H1 (cell line): ENCODE results near the gene CMSS1. TPM values are rescaled to one million over a fixed set of nuclear protein-coding genes. Genes with fewer than 3 reads are reported as not detected.

ENCODE experiments used
- CTCF ChIA-PET: fragments of 300-600 bp; sonication (Branson Sonifier 250); formaldehyde crosslinking; loops from one replicate; lab custom pipeline; 2021; ENCODE audit not compliant: partially characterized antibody; lab: Charles Lee
- POLR2A ChIA-PET: fragments of 300-600 bp; sonication (Branson Sonifier 250); formaldehyde crosslinking; loops from one replicate; lab custom pipeline; 2021; ENCODE audit warnings: inconsistent platforms; ENCODE audit not compliant: partially characterized antibody; lab: Charles Lee
- DNase-seq, 2 experiments: peaks; one replicate each; pipeline versions ENCODE4 v3.0.0 to v3.0.0-alpha.2; 2010 to 2022; ENCODE audit warnings: low spot score in 2 of 2, low read depth in 1 of 2, mixed read lengths in 1 of 2
- FAIRE-seq: peaks from 2 replicates; lab custom pipeline; 2011; peaks lifted over from hg19 to GRCh38; lab: Jason Lieb, UNC
- H2AFZ ChIP-seq: 2 replicates; pipeline ENCODE4 v1.8.1; 2012; ENCODE audit warnings: low read length, inconsistent platforms
- H2AK5ac ChIP-seq: 2 replicates; pipeline ENCODE4 v1.6.1; 2013; ENCODE audit warnings: low read depth, low read length
- H2BK120ac ChIP-seq: replicated peaks from 2 replicates; pipeline ENCODE3; 2013; ENCODE audit warnings: low read depth, low read length, inconsistent platforms
- H2BK12ac ChIP-seq: 2 replicates; pipeline ENCODE4 v1.6.1; 2013; ENCODE audit warnings: low read depth, low read length
- H2BK15ac ChIP-seq: 2 replicates; pipeline ENCODE4 v1.6.1; 2013; ENCODE audit warnings: low read length
- H2BK20ac ChIP-seq: 2 replicates; pipeline ENCODE4 v1.6.1; 2013; ENCODE audit warnings: low read length
- H2BK5ac ChIP-seq: 2 replicates; pipeline ENCODE4 v1.6.1; 2013; ENCODE audit warnings: low read depth, low read length
- H3K14ac ChIP-seq: 2 replicates; pipeline ENCODE4 v1.6.1; 2013; ENCODE audit warnings: inconsistent platforms; ENCODE audit not compliant: insufficient read length
- H3K18ac ChIP-seq: 2 replicates; pipeline ENCODE4 v1.6.1; 2013; ENCODE audit warnings: low read length; ENCODE audit errors: extremely low read depth
- H3K23ac ChIP-seq: 2 replicates; pipeline ENCODE4 v1.6.1; 2013; ENCODE audit warnings: inconsistent platforms; ENCODE audit not compliant: insufficient read length
- H3K23me2 ChIP-seq: 2 replicates; pipeline ENCODE4 v1.6.1; 2013; ENCODE audit warnings: low read depth, low read length
- H3K27ac ChIP-seq: 2 replicates; pipeline ENCODE4 v1.6.1; 2011; ENCODE audit warnings: low read depth, low read length, inconsistent platforms
- H3K27me3 ChIP-seq, 4 experiments: replicated peaks in 1 of 4; 1 replicate in 1 of 4; 2 replicates in 3 of 4; pipeline versions ENCODE4 v1.6.1 to v1.8.1; 2011 to 2013; ENCODE audit warnings: low read length in 3 of 4, mild to moderate bottlenecking in 3 of 4, inconsistent platforms in 2 of 4, mixed read lengths in 2 of 4, moderate library complexity in 1 of 4; ENCODE audit not compliant: control insufficient read depth in 3 of 4, insufficient read depth in 3 of 4; ENCODE audit errors: extremely low read depth in 1 of 4
- H3K36me3 ChIP-seq, 4 experiments: 2 replicates each; pipeline versions ENCODE4 v1.6.1 to v1.8.1; 2011 to 2013; ENCODE audit warnings: mild to moderate bottlenecking in 4 of 4, low read length in 3 of 4, moderate library complexity in 2 of 4, control low read depth in 1 of 4, inconsistent platforms in 1 of 4; ENCODE audit not compliant: insufficient read depth in 4 of 4, control insufficient read depth in 2 of 4
- H3K4ac ChIP-seq: replicated peaks from 2 replicates; pipeline ENCODE3; 2013; ENCODE audit warnings: low read length, low read depth, mixed read lengths, inconsistent platforms; ENCODE audit not compliant: insufficient read length
- H3K4me1 ChIP-seq, 4 experiments: replicated peaks in 1 of 4; 1 replicate in 1 of 4; 2 replicates in 3 of 4; pipeline versions ENCODE4 v1.6.1 to v1.8.1; 2011 to 2013; ENCODE audit warnings: low read length in 3 of 4, inconsistent platforms in 2 of 4, mixed read lengths in 1 of 4; ENCODE audit not compliant: insufficient read depth in 4 of 4, control insufficient read depth in 3 of 4
- H3K4me2 ChIP-seq, 2 experiments: 2 replicates each; pipeline versions ENCODE4 v1.6.1 to v1.8.1; 2011 to 2013; ENCODE audit warnings: low read depth in 2 of 2, low read length in 2 of 2, control low read depth in 1 of 2, inconsistent platforms in 1 of 2, mild to moderate bottlenecking in 1 of 2; ENCODE audit not compliant: insufficient read depth in 1 of 2
- H3K4me3 ChIP-seq, 4 experiments: fragments of 200-600, 300-600 bp in 1 of 4; sonication (generic), shearing (Covaris generic), sonication (Bioruptor Twin) in 1 of 4; 2 replicates each; pipeline versions ENCODE4 v1.5.1 to v1.8.1; 2011 to 2016; ENCODE audit warnings: low read length in 4 of 4, low read depth in 3 of 4, control low read depth in 2 of 4, inconsistent platforms in 2 of 4, mild to moderate bottlenecking in 2 of 4, mixed read lengths in 1 of 4, moderate library complexity in 1 of 4; ENCODE audit not compliant: insufficient read depth in 2 of 4; ENCODE audit errors: extremely low read depth in 1 of 4
- H3K56ac ChIP-seq: replicated peaks from 2 replicates; pipeline ENCODE3; 2013; ENCODE audit warnings: low read depth, mild to moderate bottlenecking, mixed read lengths, low read length, inconsistent platforms; ENCODE audit not compliant: insufficient read length
- H3K79me1 ChIP-seq: 2 replicates; pipeline ENCODE4 v1.6.1; 2013; ENCODE audit warnings: low read depth, low read length, control low read depth
- H3K79me2 ChIP-seq, 2 experiments: 2 replicates each; pipeline versions ENCODE4 v1.6.1 to v1.8.1; 2012 to 2013; ENCODE audit warnings: low read length in 2 of 2, mild to moderate bottlenecking in 2 of 2, inconsistent platforms in 1 of 2; ENCODE audit not compliant: insufficient read depth in 2 of 2, control insufficient read depth in 1 of 2
- H3K9ac ChIP-seq, 4 experiments: replicated peaks in 1 of 4; 1 replicate in 1 of 4; 2 replicates in 3 of 4; pipeline versions ENCODE4 v1.6.1 to v1.8.1; 2011 to 2013; ENCODE audit warnings: low read depth in 3 of 4, low read length in 3 of 4, control low read depth in 2 of 4, mild to moderate bottlenecking in 2 of 4, moderate library complexity in 2 of 4, inconsistent platforms in 1 of 4; ENCODE audit errors: extremely low read depth in 1 of 4
- H3K9me3 ChIP-seq, 2 experiments: 2 replicates each; pipeline versions ENCODE4 v1.6.1 to v1.8.1; 2012 to 2013; ENCODE audit warnings: mild to moderate bottlenecking in 2 of 2, moderate library complexity in 2 of 2, control low read depth in 1 of 2, inconsistent platforms in 1 of 2, low read depth in 1 of 2, low read length in 1 of 2, mixed read lengths in 1 of 2; ENCODE audit not compliant: insufficient read depth in 2 of 2
- H4K20me1 ChIP-seq, 2 experiments: replicated peaks in 1 of 2; 2 replicates each; pipeline versions ENCODE3 to v1.8.1; 2011 to 2013; ENCODE audit warnings: inconsistent platforms in 2 of 2, low read length in 2 of 2, mild to moderate bottlenecking in 1 of 2; ENCODE audit not compliant: insufficient read depth in 2 of 2, control insufficient read depth in 1 of 2
- H4K5ac ChIP-seq: 2 replicates; pipeline ENCODE4 v1.6.1; 2013; ENCODE audit warnings: low read length, low read depth, mixed read lengths, inconsistent platforms; ENCODE audit not compliant: insufficient read length
- H4K8ac ChIP-seq: 2 replicates; pipeline ENCODE4 v1.8.0; 2013; ENCODE audit warnings: mild to moderate bottlenecking, moderate library complexity, low read length, inconsistent platforms; ENCODE audit not compliant: insufficient read depth; ENCODE audit errors: extremely low read depth
- H4K91ac ChIP-seq: replicated peaks from 2 replicates; pipeline ENCODE3; 2013; ENCODE audit warnings: low read length, mixed read lengths, inconsistent platforms; ENCODE audit not compliant: insufficient read length
- CREB1 ChIP-seq: IDR thresholded peaks from 2 replicates; pipeline ENCODE4 v1.6.1; 2012; ENCODE audit warnings: inconsistent platforms
- HDAC2 ChIP-seq, 2 experiments: fragments of 300-600 bp in 1 of 2; sonication (generic) in 1 of 2; IDR thresholded peaks; 2 replicates each; pipeline ENCODE4 v1.6.1; 2011 to 2012; ENCODE audit warnings: low read depth in 2 of 2, low read length in 2 of 2, mild to moderate bottlenecking in 2 of 2, moderate library complexity in 2 of 2, borderline replicate concordance in 1 of 2, inconsistent platforms in 1 of 2
- KDM1A ChIP-seq: fragments of 200-600, 300-600 bp; sonication (generic); IDR thresholded peaks from 2 replicates; pipeline ENCODE4 v1.7.1; 2016; ENCODE audit warnings: mild to moderate bottlenecking, low read length, borderline replicate concordance
- NANOG ChIP-seq: IDR thresholded peaks from 2 replicates; pipeline ENCODE4 v1.6.1; 2011; ENCODE audit warnings: low read length, low read depth, mild to moderate bottlenecking, inconsistent platforms; ENCODE audit not compliant: insufficient read depth, poor library complexity, severe bottlenecking
- NRF1 ChIP-seq: IDR thresholded peaks from 2 replicates; pipeline ENCODE4 v1.6.1; 2011; ENCODE audit warnings: mild to moderate bottlenecking, low read depth, low read length, improper control_type of control experiment
- POU5F1 ChIP-seq: IDR thresholded peaks from 2 replicates; pipeline ENCODE4 v1.6.1; 2011; ENCODE audit warnings: low read depth, mild to moderate bottlenecking, low read length, moderate library complexity
- RBBP5 ChIP-seq: IDR thresholded peaks from 2 replicates; pipeline ENCODE4 v1.7.1; 2012; ENCODE audit warnings: low read depth, mild to moderate bottlenecking, inconsistent platforms, low read length, moderate library complexity, borderline replicate concordance
- SAP30 ChIP-seq: fragments of 300-600 bp; sonication (generic); IDR thresholded peaks from 2 replicates; pipeline ENCODE4 v1.7.1; 2012; ENCODE audit warnings: low read length, moderate library complexity, mild to moderate bottlenecking, inconsistent platforms; ENCODE audit not compliant: insufficient read depth, insufficient replicate concordance
- TEAD4 ChIP-seq: IDR thresholded peaks from 2 replicates; pipeline ENCODE4 v1.6.1; 2012; ENCODE audit warnings: low read depth, low read length, inconsistent platforms, mixed read lengths
- YY1 ChIP-seq: IDR thresholded peaks from 2 replicates; pipeline ENCODE4 v1.6.1; 2011; ENCODE audit warnings: low read depth, mild to moderate bottlenecking, low read length
- WGBS, 2 experiments: shearing (Covaris generic) in 1 of 2; methylation state at CpG; one replicate each; pipeline versions ENCODE4 v1.1.6 to v1.1.7; 2013 to 2015; ENCODE audit warnings: low lambda C conversion rate in 2 of 2, mixed read lengths in 2 of 2, inconsistent platforms in 1 of 2, low coverage in 1 of 2, missing lambda C conversion rate in 1 of 2; ENCODE audit not compliant: insufficient replicate concordance in 2 of 2, insufficient coverage in 1 of 2, insufficient read length in 1 of 2; ENCODE audit errors: extremely low coverage in 1 of 2, missing lambda C conversion rate in 1 of 2; 5-methylcytosine and 5-hydroxymethylcytosine counted together
- polyA plus RNA-seq, 7 experiments: library from polyadenylated mRNA; depleted of rRNA in 3 of 7; stranded (reverse) in 5 of 7; unstranded in 2 of 7; fragments of >200 nt in 5 of 7; fragments of 200-250 nt in 2 of 7; gene quantifications; 1 replicate in 5 of 7; 2 replicates in 1 of 7; 4 replicates in 1 of 7; pipeline versions ENCODE4 v1.2.1 to v1.2.3, GENCODE V29; 2011 to 2013; ENCODE audit warnings: missing spikeins in 2 of 7, mixed read lengths in 2 of 7
- total RNA-seq: library from RNA; stranded (reverse); fragmentation: NEBNext Ultra II Directional; extraction: Animal tissue kit (Norgen Biotek cat#: 25700); gene quantifications from 2 replicates; pipeline ENCODE4 v1.2.1, GENCODE V29; 2021
- TF ChIP-seq, protein P1 (sequence below), 3 experiments: IDR thresholded peaks; 1 replicate in 2 of 3; 2 replicates in 1 of 3; pipeline versions ENCODE4 v1.5.1 to v1.6.1; 2011; ENCODE audit warnings: low read length in 3 of 3, mild to moderate bottlenecking in 3 of 3, inconsistent platforms in 2 of 3, low read depth in 1 of 3, moderate library complexity in 1 of 3; ENCODE audit not compliant: insufficient read depth in 1 of 3; ENCODE audit errors: control extremely low read depth in 1 of 3

CMSS1 gene
- total and polyA plus RNA-seq, 2 of the 8 experiments (the other 6 are each of a cell fraction or from before 2014, with no cell fraction given) = 15.2 to 75.1 TPM

DNA sequence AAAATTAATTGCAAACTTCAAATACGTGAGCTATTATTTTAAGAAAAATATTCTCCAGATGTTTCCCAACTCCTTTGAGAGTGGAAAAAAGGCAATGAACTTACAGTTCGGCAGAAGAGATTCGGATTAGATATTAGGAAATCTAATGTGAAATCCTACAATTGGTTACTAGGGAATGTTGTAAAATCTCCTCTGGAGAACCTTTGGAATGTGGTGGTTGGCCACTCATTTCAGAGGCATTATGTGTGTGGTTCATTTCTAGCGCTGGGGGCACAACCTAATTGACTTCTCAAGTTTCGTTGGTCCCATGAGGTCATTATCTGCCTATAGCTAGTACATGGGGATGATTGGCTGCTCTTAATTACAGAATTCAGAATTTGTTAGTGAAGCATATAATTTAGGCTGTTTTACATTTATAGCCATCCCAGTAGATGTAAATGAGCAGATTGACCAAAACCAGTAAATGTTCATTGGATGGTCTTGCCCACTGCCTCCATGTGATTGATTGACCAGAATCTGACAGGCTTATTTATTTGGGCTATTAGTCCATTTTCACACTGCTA lies 34.6 kb upstream of the CMSS1 start:
- Histone ChIP-seq H2AFZ (no peak overlapping the region), H3K18ac (no peak overlapping the region), H3K23me2 (no peaks in the 10 kb centered on the region), H3K36me3 (no peaks in the 10 kb centered on the region), H2BK5ac (no peak overlapping the region), H2BK15ac (no peak overlapping the region), H3K4ac (no peak overlapping the region), H4K91ac (no peak overlapping the region), H2BK120ac (no peak overlapping the region), H3K4me2 (no peak overlapping the region), H3K14ac (no peak overlapping the region), H3K9me3 (no peaks in the 10 kb centered on the region), H3K27me3 (no peaks in the 10 kb centered on the region), H3K56ac (no peak overlapping the region), H4K5ac (no peak overlapping the region), H2AK5ac (no peak overlapping the region), H4K20me1 (no peaks in the 10 kb centered on the region), H2BK12ac (no peak overlapping the region), H3K27ac (no peak overlapping the region), H3K4me3 (no peak overlapping the region), H3K4me1 (no peaks in the 10 kb centered on the region), H4K8ac (no peak overlapping the region), H3K23ac (no peak overlapping the region), H3K79me2 (no peaks in the 10 kb centered on the region), H2BK20ac (no peak overlapping the region), H3K9ac (no peak overlapping the region), H3K79me1 (no peaks in the 10 kb centered on the region)
- FAIRE-seq = no peak
- CTCF ChIA-PET = interaction anchor here (0.8 kb wide), 1 partner anchor 138 kb away, joined by 3 read pairs; no protein-coding TSS in a partner anchor
- POLR2A ChIA-PET = no interaction called here
- DNase-seq = no peak
- 85% methylated on average over 5 of the region's 5 CpGs; no CpG with 5 or more reads in 1 of the 2 experiments for WGBS, 2 experiments
- TF ChIP-seq HDAC2 (IDR thresholded peaks at IDR 0.05; ENCODE audit: borderline replicate concordance in 1 of 2, low read depth in 2 of 2, low read length in 2 of 2) (no peak), RBBP5 (no peak), SAP30 (no peak), YY1 (no peak), NRF1 (no peak), POU5F1 (no peak), KDM1A (no peak), TEAD4 (no peak), CREB1 (no peak), NANOG (no peak)
- TF ChIP-seq, protein P1, sequence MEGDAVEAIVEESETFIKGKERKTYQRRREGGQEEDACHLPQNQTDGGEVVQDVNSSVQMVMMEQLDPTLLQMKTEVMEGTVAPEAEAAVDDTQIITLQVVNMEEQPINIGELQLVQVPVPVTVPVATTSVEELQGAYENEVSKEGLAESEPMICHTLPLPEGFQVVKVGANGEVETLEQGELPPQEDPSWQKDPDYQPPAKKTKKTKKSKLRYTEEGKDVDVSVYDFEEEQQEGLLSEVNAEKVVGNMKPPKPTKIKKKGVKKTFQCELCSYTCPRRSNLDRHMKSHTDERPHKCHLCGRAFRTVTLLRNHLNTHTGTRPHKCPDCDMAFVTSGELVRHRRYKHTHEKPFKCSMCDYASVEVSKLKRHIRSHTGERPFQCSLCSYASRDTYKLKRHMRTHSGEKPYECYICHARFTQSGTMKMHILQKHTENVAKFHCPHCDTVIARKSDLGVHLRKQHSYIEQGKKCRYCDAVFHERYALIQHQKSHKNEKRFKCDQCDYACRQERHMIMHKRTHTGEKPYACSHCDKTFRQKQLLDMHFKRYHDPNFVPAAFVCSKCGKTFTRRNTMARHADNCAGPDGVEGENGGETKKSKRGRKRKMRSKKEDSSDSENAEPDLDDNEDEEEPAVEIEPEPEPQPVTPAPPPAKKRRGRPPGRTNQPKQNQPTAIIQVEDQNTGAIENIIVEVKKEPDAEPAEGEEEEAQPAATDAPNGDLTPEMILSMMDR (IDR thresholded peaks at IDR 0.05; ENCODE audit: control extremely low read depth in 1 of 3, insufficient read depth in 1 of 3, low read depth in 1 of 3, low read length in 3 of 3) = no peak
